CMK (cell line): ENCODE results near the gene WDFY4.

Source experiments
- DNase-seq: peaks from one replicate; pipeline ENCODE4 v3.0.0-alpha.2; 2010; ENCODE audit warnings: low read depth

The WDFY4 gene

DNA sequence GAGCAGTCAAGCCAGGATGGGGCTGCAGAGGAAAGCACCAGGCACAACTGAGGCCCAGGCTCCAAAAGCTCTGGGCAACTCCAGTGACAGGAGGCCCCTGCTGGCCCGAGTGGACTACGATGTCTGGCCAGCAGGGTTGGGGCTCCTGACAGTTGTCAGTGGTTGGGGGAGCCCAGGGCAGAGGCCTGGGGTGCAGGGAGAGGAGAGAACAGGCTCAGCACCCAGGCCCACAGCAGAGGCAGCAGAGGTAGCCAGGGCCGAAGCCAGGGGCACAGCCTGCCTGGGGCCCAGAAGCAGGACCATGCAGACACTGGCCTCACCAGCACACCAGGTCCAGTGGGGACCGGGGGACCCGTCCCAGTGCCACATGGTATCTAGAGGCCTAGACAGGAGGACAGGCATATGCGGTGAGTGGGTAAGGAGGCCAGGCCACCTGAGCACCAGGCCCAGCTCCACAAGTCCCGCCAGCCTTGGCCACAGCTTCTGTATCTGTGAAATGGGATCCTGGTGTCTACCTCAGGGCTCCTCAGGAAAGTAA is 301.0 kb downstream of the WDFY4 start:
- no peak for DNase-seq

DNA sequence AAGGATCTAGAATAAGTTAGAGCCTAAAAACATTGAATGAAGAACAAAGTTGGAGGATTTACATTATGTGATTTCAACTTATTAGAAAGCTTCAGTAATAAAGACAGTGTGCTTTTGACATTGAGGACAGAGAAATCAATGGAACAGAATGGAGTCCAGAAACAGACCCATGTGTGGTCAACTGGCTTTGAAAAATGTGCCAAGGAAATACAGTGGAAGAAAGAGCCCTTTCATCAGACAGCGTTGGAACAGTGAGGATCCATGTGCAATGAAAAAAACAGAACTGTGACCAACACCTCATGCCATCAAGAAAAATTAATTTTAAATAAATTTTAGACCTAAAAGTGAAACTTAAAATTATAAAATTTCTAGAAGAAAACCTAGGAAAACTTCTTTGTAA is 305.6 kb downstream of the WDFY4 start:
- no peak for DNase-seq

DNA sequence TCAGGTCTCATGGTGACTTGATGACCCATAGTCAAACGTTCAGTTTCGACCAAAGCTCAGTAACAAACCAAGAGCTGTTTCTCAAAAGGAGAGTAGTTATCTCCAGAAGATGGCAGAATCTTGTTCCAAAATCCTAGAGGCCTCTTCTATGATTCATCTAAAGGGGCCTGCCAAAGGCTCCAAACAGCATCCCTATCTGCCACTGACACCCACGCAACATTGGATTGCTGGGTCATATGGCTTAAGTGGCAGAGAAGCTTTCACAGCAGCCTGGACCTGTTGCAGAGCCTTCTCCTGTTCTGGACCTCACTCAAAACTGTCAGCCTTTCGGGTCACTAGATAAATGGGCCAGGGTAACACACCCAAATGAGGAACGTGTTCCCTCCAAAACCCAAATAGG is 309.0 kb downstream of the WDFY4 start:
- DNase-seq = no peak

DNA sequence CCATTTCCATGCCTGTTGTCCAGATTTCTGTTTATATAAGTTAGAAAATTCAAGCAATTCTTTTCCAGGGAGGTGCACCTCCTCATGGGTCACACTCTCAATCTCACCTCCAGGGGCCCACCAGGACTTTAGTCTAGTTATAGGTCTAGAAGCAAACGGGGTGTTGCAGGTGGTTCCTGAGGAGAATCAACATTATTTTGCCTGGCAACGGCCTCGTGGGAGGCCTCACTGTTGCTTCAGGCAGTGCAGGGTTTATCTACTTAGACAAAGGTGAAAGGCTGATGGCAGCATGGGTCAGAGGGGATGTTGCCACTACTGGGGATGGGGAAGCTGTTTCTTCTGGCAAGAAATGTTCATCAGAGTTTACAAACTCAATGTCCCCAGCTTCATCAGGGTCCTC is 311.7 kb downstream of the WDFY4 start:
- DNase-seq = no peak

DNA sequence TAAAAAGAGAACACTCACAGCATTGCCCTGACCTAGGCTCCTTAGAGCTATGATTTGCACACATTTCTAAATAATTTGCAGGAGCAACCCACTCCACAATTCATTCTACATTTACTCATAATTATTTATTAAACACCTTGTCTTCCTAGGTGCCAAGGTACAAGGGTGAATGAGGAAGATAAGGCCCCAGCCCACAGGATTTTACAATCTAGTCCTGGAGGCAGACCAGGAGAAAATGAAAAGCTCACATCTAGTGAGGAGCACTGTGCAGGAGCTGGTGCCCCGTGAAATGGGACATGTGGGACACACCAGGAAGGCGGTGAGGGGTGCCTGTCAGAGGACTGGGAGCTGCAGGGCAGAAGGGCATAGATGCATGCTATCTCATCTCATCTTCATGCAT is 314.7 kb downstream of the WDFY4 start:
- no peak for DNase-seq

DNA sequence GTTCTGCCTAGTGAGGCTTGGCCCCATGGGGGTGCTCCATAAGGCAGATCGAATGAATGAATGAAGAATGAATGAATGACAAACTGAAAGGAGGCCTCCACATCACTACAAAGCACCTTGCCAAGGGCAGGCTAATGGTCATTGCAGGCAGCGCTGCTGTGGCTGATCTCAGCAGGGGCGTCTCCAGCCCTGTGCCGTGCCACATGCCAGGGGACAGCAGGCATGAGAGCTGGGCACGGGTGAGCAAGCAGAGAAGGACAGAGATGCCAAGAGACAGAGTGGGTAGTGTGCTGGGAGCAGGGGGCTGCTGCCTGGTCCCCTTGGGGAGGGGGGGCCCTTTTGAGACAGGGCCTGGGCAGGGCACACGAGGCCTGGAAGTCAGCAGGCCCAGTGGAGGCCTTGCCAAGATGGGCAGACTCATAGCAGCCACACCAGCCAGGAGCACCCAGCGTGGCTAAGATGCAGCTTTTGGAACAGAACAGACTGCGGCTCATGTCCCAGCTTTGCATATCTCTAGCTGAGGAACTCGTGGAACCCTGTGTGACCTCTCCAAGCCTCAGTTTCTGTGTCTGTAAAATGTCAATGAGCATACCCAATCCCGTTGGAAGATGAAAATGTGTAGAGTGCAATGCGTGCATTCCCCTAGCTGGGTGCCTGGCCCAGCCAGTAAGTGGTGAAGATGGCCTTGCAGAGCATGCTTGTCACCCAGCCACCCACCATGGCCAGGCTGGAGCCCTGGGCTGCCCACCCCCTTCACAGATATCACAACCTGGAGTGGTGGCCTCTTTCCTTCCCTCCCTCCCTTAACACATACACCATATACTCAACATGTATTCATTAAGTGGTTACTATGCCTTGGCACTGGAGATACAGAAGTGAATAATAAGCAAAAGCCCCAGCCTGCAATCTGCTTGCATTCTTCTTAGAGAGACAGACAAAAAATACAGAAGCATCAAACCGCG is 316.0 kb downstream of the WDFY4 start:
- no peak for DNase-seq

DNA sequence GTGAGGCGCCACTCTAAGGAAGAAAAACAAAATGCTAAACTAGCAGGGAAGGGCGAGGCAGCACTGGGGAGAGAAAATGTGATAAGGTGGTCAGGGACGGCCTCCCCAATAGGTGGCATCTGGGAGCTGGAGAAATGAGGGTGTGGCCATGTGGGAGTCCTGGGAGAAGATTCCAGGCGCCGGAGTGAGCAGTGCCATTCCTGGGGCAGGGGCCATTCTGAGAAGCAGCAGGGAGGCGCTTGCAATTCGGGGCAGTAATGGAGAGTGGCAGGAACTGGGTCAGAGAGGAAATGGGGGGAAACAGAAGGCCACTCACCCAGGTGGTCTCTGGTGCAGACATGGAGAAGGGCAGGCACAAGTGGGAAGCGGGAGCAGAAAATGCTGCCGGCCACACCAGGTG is 316.7 kb downstream of the WDFY4 start:
- DNase-seq = no peak

DNA sequence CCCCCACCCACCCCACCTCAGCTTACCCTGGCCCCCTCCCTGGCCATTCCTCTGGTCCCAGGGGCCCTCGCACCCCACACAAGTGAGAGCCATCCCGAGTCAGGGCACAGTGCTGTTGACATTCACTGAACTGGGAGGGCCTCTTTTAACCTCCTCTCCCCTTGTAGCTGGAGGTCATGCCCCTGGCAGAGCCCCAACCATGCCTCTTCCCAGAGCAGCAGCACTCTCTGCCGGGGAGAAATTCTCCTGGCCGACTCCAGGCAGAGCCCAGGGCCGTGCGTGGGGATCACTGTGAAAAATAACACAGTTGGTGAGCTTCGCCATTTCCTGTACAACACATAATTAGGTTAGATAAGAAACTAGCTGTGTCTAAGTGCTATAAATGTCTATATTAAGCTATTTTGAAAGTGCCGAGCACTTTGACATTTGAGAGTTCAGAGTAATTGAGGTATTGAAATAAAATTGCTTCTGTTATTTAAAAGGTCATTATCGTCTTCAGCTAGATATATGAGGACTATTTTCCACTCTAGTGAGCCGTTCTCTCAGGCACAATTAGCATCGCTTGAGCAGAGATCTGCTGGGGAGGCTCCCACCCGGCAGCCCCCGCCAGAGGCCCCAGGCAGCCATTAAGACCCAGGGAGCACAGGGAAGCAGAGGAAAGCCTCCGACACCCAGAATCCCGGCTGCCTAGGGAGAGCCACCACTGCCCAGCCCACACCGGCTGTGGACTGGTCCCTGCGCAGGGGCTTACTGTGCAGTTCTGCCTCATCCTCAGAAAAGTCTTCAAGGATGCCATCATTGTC is 317.4 kb downstream of the WDFY4 start:
- DNase-seq = no peak

DNA sequence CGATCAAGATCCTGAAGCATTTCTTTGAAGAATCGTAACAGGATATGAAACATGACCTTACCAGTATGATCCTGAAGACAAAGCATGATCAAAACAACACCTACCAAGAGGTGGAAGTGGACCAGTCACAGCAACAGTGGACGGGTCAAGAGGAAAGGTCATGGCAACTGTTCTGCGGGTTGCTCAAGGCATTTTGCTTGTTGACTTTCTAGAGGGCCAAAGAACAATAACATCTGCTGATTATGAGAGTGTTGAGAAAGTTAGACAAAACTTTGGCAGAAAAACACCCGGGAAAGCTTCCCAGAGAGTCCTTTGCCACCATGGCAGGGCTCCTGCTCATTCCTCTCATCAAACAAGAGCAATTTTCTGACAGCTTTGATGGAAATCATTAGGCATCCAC is 320.6 kb downstream of the WDFY4 start:
- no peak for DNase-seq

DNA sequence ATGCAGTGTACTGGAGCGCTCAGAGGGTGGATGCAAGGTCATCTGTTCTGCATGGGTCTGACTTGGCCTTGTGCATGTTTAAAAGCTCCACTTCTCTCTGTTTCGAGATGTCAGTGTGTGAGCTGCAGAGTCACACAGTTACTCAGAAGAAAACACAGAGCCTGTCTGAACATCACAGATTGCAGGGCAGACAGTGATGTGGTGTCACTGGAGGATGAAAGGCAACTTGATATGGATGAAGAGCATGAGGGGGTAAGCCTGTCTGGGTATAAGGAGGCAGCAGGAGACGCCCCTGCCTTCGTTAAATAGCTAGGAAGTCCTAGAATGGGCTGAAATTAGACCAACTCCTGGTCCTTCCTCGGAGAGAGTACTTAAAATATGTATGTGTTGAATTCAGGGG is 322.5 kb downstream of the WDFY4 start:
- DNase-seq = no peak

DNA sequence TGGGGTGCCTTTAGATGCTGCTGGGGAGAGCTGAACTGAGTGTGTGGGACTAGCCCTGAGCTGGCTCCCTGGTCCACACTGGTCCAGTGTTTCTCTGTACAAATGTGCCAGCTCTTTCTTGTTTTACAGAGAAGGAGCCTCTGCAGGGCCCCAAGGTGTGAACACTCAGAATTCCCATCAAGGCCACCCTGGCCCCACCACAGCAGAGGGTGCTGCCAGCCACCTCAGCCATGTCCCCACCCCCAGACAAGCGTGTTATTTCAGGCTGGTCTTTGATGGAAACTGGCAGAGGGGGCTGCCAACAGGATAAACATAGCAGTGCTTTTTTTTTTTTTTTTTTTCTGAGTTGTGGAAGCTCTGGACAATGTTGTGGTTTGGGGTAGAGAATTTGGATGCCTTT is 323.4 kb downstream of the WDFY4 start:
- no peak for DNase-seq

DNA sequence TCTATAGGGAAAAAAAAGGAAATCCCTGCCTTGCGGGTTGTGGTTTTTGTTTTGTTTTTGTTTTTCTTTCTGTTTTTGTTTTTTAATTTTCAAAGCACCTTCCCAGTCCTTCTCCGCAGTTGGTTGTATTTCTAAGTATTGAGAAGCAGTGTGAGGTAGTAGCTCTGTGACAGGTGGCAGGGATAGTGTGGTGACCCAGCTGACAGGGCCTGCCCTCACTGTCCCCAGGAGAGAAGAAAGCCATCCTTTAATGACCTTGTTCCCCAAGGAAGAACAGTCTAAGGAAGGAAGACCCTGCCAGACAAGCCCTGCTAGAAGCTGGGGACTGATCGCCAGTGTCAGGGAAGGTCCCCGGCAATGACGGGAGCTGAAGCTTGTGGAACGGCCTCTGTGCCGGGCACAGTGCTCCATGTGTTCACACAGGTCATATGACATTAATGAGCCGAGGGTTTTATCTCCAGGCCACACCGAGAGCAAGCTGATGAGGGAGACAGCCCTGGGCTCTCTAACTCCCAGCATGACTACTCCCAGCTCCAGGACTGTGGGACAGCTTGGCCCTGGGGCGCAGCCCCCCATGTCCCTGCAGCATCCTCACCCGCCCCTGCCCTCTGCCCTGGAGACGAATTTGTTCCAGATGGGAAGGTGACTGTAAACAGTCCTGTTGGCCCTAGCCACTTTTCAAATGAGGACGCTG is 324.0 kb downstream of the WDFY4 start:
- no peak for DNase-seq

DNA sequence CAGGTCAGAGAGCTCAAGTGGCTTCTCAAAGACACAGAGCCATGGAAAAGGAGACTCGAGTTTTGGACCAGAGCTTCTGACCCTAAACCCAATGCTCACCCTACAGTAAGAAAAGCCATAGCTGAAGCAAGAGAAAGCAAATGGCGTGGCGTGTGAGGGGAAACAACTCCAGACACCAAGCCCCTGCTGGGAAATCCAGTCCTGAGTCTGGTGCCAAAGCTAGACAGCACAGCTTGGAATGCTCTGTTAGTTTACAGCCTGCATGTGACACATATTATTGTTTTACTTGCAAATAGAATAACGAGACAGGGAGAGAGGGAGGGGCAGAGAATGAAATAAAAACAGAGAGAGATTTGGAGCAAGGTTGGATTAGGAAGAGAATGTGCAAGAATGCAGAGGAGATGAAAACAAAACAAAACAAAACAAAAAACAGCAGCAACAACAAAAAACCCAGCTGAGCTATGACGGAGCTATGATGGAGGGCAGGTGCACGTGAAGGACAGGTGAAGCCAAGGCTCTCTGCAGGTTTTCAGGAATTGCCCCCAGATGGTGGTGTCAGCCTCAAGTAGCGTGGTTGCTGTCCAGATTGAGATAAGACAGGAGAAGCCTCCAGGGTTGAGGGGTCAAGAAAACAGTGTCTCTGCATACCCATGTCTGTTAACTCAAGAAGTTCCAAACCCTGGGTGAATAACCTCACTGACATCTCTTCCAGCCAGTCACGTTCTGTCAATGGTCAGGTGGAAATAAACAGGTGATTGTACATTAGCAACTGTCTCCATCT is 324.7 kb downstream of the WDFY4 start:
- DNase-seq = no peak

DNA sequence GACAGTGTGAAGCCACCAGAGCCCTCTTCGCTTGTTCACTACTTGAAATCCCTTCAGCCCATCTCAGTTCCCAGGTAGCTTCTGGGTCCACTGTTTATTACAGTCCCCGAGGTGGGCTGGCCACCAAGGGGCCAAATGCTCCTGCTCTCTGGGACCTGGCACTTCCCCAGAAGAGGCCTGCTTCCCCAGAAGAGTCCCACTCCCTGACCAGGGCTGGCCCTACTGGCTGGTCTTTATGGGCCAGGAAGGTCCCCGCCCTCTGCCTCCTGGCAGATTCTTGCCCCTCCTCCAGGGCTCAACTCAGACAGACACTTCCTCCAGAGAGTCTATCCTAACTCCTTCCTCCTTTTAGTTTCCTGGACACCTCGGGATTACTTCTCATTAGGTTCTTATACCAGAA is 325.6 kb downstream of the WDFY4 start:
- no peak for DNase-seq

DNA sequence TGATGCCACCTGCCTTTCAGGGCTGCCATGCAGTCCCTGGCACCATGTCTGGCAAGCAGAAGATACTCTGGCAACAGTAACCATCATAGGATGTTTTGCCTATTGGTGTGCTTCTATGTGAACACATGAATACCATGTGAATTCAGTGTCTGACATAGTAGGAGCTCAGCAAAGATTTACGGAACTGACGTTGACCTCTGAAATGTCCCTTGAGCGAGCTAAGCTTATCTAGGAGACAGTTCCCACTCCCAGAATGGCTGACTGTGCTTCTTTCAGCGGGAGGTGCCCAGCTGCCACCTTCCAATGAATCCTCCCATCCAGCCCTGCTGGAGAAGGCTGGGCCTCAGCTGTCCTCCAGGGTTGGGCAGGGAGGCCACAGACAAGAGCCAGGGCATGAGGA is 326.2 kb downstream of the WDFY4 start:
- no peak for DNase-seq

DNA sequence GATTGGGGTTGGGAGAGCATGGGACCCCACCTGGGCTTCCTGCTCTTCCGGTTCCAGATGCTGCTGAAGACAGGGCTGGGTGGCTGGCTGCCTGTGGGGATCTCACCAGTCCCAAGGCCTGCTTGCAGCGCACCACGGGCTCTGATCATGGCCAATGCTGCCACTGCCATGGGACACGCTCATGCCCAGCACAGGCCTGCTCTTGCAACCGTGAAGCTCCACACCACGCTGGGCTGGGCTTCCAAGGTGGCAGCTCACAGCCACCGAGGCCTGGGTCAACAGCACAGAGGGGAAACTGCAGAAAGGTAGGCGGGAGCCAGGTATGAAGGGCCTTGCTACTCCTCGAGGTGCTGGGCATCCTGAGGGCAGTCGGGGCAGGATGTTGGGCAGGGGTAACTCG is 327.1 kb downstream of the WDFY4 start:
- DNase-seq = no peak

DNA sequence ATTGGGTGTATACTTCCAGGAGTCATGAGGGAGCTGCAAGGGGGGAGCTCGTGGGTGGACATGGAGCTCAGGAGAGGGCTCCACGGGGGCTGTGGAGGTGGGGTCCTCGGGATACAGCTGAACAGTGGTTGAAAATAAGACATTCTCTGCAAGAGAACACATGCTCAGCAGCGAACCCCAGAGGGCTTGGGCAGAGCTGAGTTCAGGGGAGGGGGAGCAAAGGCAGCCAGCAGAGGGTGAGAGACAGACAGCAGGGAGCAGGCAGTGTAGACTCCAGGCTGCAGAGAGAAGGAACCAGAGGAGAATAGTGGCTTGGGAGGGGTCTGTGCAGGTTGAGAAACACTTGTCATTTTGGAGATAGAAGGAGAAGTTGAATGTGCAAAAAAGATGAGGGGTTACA is 327.9 kb downstream of the WDFY4 start:
- no peak for DNase-seq

DNA sequence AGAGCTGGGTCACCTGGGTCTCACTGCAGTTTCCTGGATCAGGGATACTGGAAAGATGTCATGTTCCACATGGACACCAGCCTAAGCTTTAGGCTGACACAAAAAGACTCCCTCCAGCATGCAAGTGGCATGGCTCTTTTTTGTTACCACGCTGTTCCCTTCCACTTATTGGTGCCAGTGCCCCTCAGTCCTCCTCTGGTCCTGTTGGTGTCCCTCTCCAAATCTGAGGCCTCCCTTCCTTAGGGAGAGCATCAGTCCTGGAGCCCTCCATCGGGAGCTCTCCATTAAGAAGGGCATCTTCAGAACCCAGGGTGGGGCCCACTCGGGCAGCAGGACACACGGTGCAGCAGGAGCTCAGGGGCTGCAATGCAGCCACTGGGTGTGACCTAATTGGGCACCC is 331.0 kb downstream of the WDFY4 start:
- no peak for DNase-seq

DNA sequence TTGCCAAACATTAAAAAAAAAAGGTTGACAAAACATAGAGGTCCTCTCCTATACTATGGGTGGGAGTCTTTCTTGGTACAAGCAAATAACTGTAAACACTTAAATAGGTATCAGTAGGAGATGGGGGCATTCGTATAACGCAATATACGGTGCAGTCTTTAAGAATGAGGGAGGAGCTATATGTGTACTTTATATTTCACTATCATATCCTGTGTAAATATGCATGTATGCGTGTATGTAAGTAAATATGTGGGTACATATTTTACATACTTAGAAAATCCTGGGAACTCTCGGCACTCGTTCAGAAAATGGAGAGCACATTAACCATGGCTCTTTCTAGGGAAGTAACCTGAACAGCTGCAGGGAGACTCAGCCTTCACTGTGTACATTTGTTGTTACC is 337.0 kb downstream of the WDFY4 start:
- no peak for DNase-seq

DNA sequence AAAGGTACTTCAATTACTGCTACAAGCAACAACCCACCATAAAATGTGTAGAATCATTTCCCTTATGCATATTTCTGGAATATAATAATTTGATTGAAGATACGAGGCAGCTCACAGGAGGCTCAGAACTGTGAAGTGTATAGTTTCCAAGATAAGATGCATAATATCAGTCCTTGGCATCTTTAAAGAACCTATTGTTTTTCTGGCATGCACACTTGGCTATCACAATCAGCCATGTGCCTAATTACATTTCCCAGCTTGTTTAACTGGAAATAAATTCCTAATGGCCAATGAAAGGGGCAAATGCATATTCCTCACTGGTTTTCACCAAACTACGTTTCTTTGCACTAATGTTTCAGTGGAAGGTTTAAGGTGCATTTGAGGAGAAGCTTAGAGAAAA is 338.4 kb downstream of the WDFY4 start:
- DNase-seq = no peak

DNA sequence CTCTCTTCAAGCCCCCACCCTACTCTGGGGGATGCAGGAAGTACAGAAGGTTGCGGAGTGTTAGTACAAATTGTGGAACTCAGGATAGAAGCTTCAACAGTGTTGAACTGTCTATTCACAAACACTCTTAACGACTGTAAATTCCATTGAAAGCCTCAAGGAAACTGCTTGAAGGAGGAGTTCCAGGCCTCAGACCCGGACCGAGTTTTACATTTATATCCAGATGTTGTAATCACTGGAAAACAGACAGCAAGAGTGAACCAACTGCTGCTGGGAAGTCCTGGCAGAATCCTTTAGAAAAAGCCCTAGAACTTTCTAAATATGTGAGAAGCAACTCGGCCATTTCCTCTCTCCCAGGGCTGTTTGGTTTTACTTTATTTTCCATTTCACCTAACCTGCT is 339.1 kb downstream of the WDFY4 start:
- DNase-seq = no peak

DNA sequence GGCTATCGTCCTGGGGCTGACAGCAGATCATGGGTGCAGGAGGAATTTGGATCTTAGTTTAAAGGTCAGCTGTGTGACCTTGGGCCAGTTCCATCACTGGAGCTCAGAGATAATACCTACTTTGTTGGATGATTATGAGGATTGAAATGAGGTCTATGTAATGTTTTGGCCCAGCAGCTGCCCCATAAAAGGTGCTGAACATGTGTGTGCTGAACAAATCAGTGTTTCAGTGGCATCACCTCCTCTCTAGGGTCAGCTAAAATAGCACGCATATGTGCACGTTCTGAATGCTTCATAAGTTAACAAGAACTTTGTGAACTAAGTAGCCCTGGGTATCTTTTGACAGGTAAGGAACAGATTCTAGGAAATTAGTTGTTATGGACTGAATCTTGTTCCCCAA is 339.8 kb downstream of the WDFY4 start:
- DNase-seq = no peak
